Stimulated activated memory B cell treated with anti-CD40 and anti-IgM and Interleukin-4, amounts not matched to agents 10 μg/mL and 1 μg/mL and 100 μg/mL, for 72 hours (primary cell): ENCODE measurements around the gene RCL1.
"Not testable (repeated sequence)": the region's sequence is repeated elsewhere in the genome, so short reads cannot be mapped to it uniquely, and the experiment has no call there.

Source experiments
- ATAC-seq: fragments of 150-1000 bp; cut with Tn5 transposase; 2 replicates; pipeline ENCODE4 v1.10.0; 2021
- H3K27ac Mint-ChIP-seq: one replicate; pipeline ENCODE4 v1.8.0; 2022; ENCODE audit warnings: mild to moderate bottlenecking, mixed read lengths
- H3K27me3 Mint-ChIP-seq: one replicate; pipeline ENCODE4 v1.8.0; 2022; ENCODE audit warnings: mixed read lengths
- H3K36me3 Mint-ChIP-seq: one replicate; pipeline ENCODE4 v1.8.0; 2022; ENCODE audit warnings: mixed read lengths
- H3K4me1 Mint-ChIP-seq: one replicate; pipeline ENCODE4 v1.8.0; 2022; ENCODE audit warnings: mixed read lengths
- H3K4me3 Mint-ChIP-seq: one replicate; pipeline ENCODE4 v1.8.0; 2022; ENCODE audit warnings: mild to moderate bottlenecking, moderate library complexity, mixed read lengths
- H3K9me3 Mint-ChIP-seq: one replicate; pipeline ENCODE4 v1.8.0; 2022; ENCODE audit warnings: mixed read lengths

The RCL1 gene

GRCh38 chr9:4792572-4793458 is at the start of gene RCL1:
Gene RCL1, plus strand, starts transcription at chr9:4792944. Its CDS starts 148 bp downstream, at chr9:4793092.
- peak within 1 kb of the TSS; percentile 90 for H3K27ac Mint-ChIP-seq
- H3K4me1 Mint-ChIP-seq = peaks cover 51% of the 10 kb centered on the region
- peak; percentile 99 for ATAC-seq
- H3K4me3 Mint-ChIP-seq = peak within 1 kb of the TSS; percentile 96
- no peaks in the 10 kb centered on the region for H3K9me3 Mint-ChIP-seq
- H3K36me3 Mint-ChIP-seq = no peaks in the 10 kb centered on the region
- no peaks in the 10 kb centered on the region for H3K27me3 Mint-ChIP-seq

GRCh38 chr9:4743131-4743875 is 49.4 kb upstream of the RCL1 start:
- Mint-ChIP-seq H3K27ac (no peak overlapping the region), H3K27me3 (no peaks in the 10 kb centered on the region), H3K4me1 (peaks cover 23% of the 10 kb centered on the region), H3K36me3 (no peaks in the 10 kb centered on the region), H3K4me3 (no peak overlapping the region), H3K9me3 (no peaks in the 10 kb centered on the region)
- ATAC-seq = no peak

GRCh38 chr9:4746278-4747030 is 46.3 kb upstream of the RCL1 start:
- peaks cover 8% of the 10 kb centered on the region for H3K4me1 Mint-ChIP-seq
- H3K9me3 Mint-ChIP-seq = no peaks in the 10 kb centered on the region
- no peak for ATAC-seq
- no peaks in the 10 kb centered on the region for H3K27me3 Mint-ChIP-seq
- H3K4me3 Mint-ChIP-seq = no peak overlapping the region
- no peaks in the 10 kb centered on the region for H3K36me3 Mint-ChIP-seq
- no peak overlapping the region for H3K27ac Mint-ChIP-seq

- Mint-ChIP-seq H3K36me3 (no peaks in the 10 kb centered on the region), H3K27ac (no peak overlapping the region), H3K4me1 (no peaks in the 10 kb centered on the region), H3K27me3 (no peaks in the 10 kb centered on the region), H3K4me3 (no peak overlapping the region), H3K9me3 (no peaks in the 10 kb centered on the region)
- no peak for ATAC-seq
Measured at GRCh38 chr9:4748612-4749011, 44.1 kb upstream of the RCL1 start.

GRCh38 chr9:4750023-4750673 is 42.6 kb upstream of the RCL1 start:
- Mint-ChIP-seq H3K27ac (no peak overlapping the region), H3K27me3 (no peaks in the 10 kb centered on the region), H3K9me3 (no peaks in the 10 kb centered on the region), H3K36me3 (no peaks in the 10 kb centered on the region), H3K4me3 (no peak overlapping the region), H3K4me1 (peaks cover 9% of the 10 kb centered on the region)
- no peak for ATAC-seq

- not testable (repeated sequence) for ATAC-seq, H3K4me3 Mint-ChIP-seq, H3K27me3 Mint-ChIP-seq, H3K9me3 Mint-ChIP-seq, H3K27ac Mint-ChIP-seq, H3K36me3 Mint-ChIP-seq
- peaks cover 16% of the 10 kb centered on the region for H3K4me1 Mint-ChIP-seq
Measured at GRCh38 chr9:4754530-4754929, 38.2 kb upstream of the RCL1 start.

GRCh38 chr9:4755026-4755609 is 37.6 kb upstream of the RCL1 start:
- Mint-ChIP-seq H3K9me3 (no peaks in the 10 kb centered on the region), H3K36me3 (no peaks in the 10 kb centered on the region), H3K27me3 (no peaks in the 10 kb centered on the region), H3K27ac (no peak overlapping the region), H3K4me1 (peaks cover 19% of the 10 kb centered on the region), H3K4me3 (no peak overlapping the region)
- no peak for ATAC-seq

- Mint-ChIP-seq H3K4me1 (peaks cover 19% of the 10 kb centered on the region), H3K9me3 (no peaks in the 10 kb centered on the region), H3K4me3 (no peak overlapping the region), H3K27ac (no peak overlapping the region), H3K36me3 (no peaks in the 10 kb centered on the region), H3K27me3 (no peaks in the 10 kb centered on the region)
- no peak for ATAC-seq
Measured at GRCh38 chr9:4756420-4756819, 36.3 kb upstream of the RCL1 start.

- no peak for ATAC-seq
- Mint-ChIP-seq H3K27me3 (no peaks in the 10 kb centered on the region), H3K27ac (no peak overlapping the region), H3K9me3 (no peaks in the 10 kb centered on the region), H3K4me3 (no peak overlapping the region), H3K36me3 (no peaks in the 10 kb centered on the region), H3K4me1 (peaks cover 31% of the 10 kb centered on the region)
Measured at GRCh38 chr9:4760122-4760521, 32.6 kb upstream of the RCL1 start.

GRCh38 chr9:4762108-4762885 is 30.4 kb upstream of the RCL1 start:
- H3K36me3 Mint-ChIP-seq = no peaks in the 10 kb centered on the region

GRCh38 chr9:4762886-4763541 is 29.7 kb upstream of the RCL1 start:
- no peaks in the 10 kb centered on the region for H3K36me3 Mint-ChIP-seq
- ATAC-seq = peak; percentile 39
- H3K27ac Mint-ChIP-seq = peak overlapping the region; percentile 74

More at GRCh38 chr9:4762108-4762885, 30.4 kb upstream of the RCL1 start:
- Mint-ChIP-seq H3K27ac (peak overlapping the region; percentile 74), H3K9me3 (no peaks in the 10 kb centered on the region), H3K4me3 (peak overlapping the region; percentile 74), H3K27me3 (no peaks in the 10 kb centered on the region), H3K4me1 (peaks cover 29% of the 10 kb centered on the region)
- peak; percentile 83 for ATAC-seq

GRCh38 chr9:4764033-4764432 is 28.7 kb upstream of the RCL1 start:
- Mint-ChIP-seq H3K27ac (no peak overlapping the region), H3K27me3 (no peaks in the 10 kb centered on the region), H3K36me3 (no peaks in the 10 kb centered on the region), H3K9me3 (no peaks in the 10 kb centered on the region), H3K4me3 (no peak overlapping the region), H3K4me1 (peaks cover 28% of the 10 kb centered on the region)
- ATAC-seq = no peak

More at GRCh38 chr9:4762886-4763541, 29.7 kb upstream of the RCL1 start:
- H3K9me3 Mint-ChIP-seq = no peaks in the 10 kb centered on the region
- H3K4me1 Mint-ChIP-seq = peaks cover 29% of the 10 kb centered on the region
- peak overlapping the region; percentile 74 for H3K4me3 Mint-ChIP-seq
- no peaks in the 10 kb centered on the region for H3K27me3 Mint-ChIP-seq

GRCh38 chr9:4768681-4769080 is 24.1 kb upstream of the RCL1 start:
- no peaks in the 10 kb centered on the region for H3K9me3 Mint-ChIP-seq
- H3K36me3 Mint-ChIP-seq = no peaks in the 10 kb centered on the region
- no peaks in the 10 kb centered on the region for H3K27me3 Mint-ChIP-seq
- peaks cover 2% of the 10 kb centered on the region for H3K4me1 Mint-ChIP-seq
- ATAC-seq = no peak
- no peak overlapping the region for H3K4me3 Mint-ChIP-seq
- no peak overlapping the region for H3K27ac Mint-ChIP-seq
